Endodermal cell (in vitro differentiated cells): Measurements from ENCODE around the gene SAFB2. TPM values are rescaled to one million over a fixed set of nuclear protein-coding genes. Genes with fewer than 3 reads are reported as not detected.

ENCODE experiments used
- DNase-seq: peaks from one replicate; pipeline ENCODE4 v3.0.0-alpha.2; 2017
- H3K27ac ChIP-seq: 2 replicates; pipeline ENCODE4 v1.5.1; 2013; ENCODE audit warnings: mild to moderate bottlenecking, low read depth, low read length, moderate library complexity
- H3K27me3 ChIP-seq: 2 replicates; pipeline ENCODE4 v1.6.1; 2013; ENCODE audit warnings: mild to moderate bottlenecking, low read length, moderate library complexity; ENCODE audit not compliant: insufficient read depth, control insufficient read depth, poor library complexity, severe bottlenecking
- H3K36me3 ChIP-seq: 2 replicates; pipeline ENCODE4 v1.7.0; 2013; ENCODE audit warnings: mild to moderate bottlenecking, low read length, moderate library complexity; ENCODE audit not compliant: control insufficient read depth, insufficient read depth
- H3K4me1 ChIP-seq: one replicate; pipeline ENCODE4 v1.7.0; 2013; ENCODE audit warnings: low read length; ENCODE audit not compliant: control insufficient read depth, insufficient read depth
- H3K4me3 ChIP-seq: 2 replicates; pipeline ENCODE4 v1.5.1; 2013; ENCODE audit warnings: mild to moderate bottlenecking, low read length, moderate library complexity
- H3K9ac ChIP-seq: 2 replicates; pipeline ENCODE4 v1.6.1; 2013; ENCODE audit warnings: mild to moderate bottlenecking, low read length, moderate library complexity; ENCODE audit not compliant: poor library complexity, severe bottlenecking; ENCODE audit errors: extremely low read depth
- H3K9me3 ChIP-seq: 2 replicates; pipeline ENCODE4 v1.6.1; 2013; ENCODE audit warnings: mild to moderate bottlenecking, low read length, moderate library complexity; ENCODE audit not compliant: control insufficient read depth
- H3K27ac Mint-ChIP-seq: 2 replicates; pipeline ENCODE4 v1.8.0; 2020; ENCODE audit warnings: mixed read lengths
- H3K27me3 Mint-ChIP-seq: 2 replicates; pipeline ENCODE4 v1.8.0; 2021; ENCODE audit warnings: mild to moderate bottlenecking, mixed read lengths; ENCODE audit not compliant: insufficient read depth
- H3K36me3 Mint-ChIP-seq: 2 replicates; pipeline ENCODE4 v1.8.0; 2020; ENCODE audit warnings: low read depth, mixed read lengths
- H3K4me1 Mint-ChIP-seq: 2 replicates; pipeline ENCODE4 v1.8.0; 2020; ENCODE audit warnings: mixed read lengths
- H3K4me3 Mint-ChIP-seq: 2 replicates; pipeline ENCODE4 v1.8.0; 2020; ENCODE audit warnings: mild to moderate bottlenecking, moderate library complexity, mixed read lengths
- H3K9me3 Mint-ChIP-seq: 2 replicates; pipeline ENCODE4 v1.8.0; 2020; ENCODE audit warnings: mild to moderate bottlenecking, mixed read lengths
- CTCF ChIP-seq: fragments of 200-600 bp; sonication (generic); conservative IDR thresholded peaks from 2 replicates; pipeline ENCODE4 v1.5.0; 2021; ENCODE audit warnings: antibody characterized with exemption, mild to moderate bottlenecking
- WGBS, 2 experiments: methylation state at CpG; one replicate each; pipeline versions ENCODE4 v1.1.5 to v1.1.7; 2013; ENCODE audit warnings: missing lambda C conversion rate in 2 of 2, mixed read lengths in 1 of 2; ENCODE audit not compliant: insufficient coverage in 1 of 2, insufficient read length in 1 of 2; 5-methylcytosine and 5-hydroxymethylcytosine counted together
- total RNA-seq, 2 donors: library from RNA; stranded (reverse); fragmentation: NEBNext Ultra II Directional in 1 of 2; extraction: Animal tissue kit (Norgen Biotek cat#: 25700) in 1 of 2; gene quantifications; 2 replicates in 1 of 2; 3 replicates in 1 of 2; pipeline ENCODE4 v1.2.1, GENCODE V29; 2021

Gene SAFB2
- total RNA-seq, 2 donors from 2014 or later = 69.2 to 74.6 TPM

GRCh38 chr19:5580161-5580571 lies 42.4 kb downstream of the SAFB2 start:
- no peak for TF ChIP-seq CTCF
- H3K27ac Mint-ChIP-seq = peak overlapping the region; percentile 85
- no peaks in the 10 kb centered on the region for H3K4me1 ChIP-seq
- H3K9me3 ChIP-seq = no peaks in the 10 kb centered on the region
- no peak overlapping the region for H3K4me3 ChIP-seq
- no peak for DNase-seq
- peaks cover 3% of the 10 kb centered on the region for H3K36me3 ChIP-seq
- H3K27me3 Mint-ChIP-seq = no peaks in the 10 kb centered on the region
- peaks cover 6% of the 10 kb centered on the region for H3K36me3 Mint-ChIP-seq
- 60 to 64% methylated on average over 10 to 12 of the region's 12 CpGs for WGBS, 2 experiments
- no peaks in the 10 kb centered on the region for H3K9me3 Mint-ChIP-seq
- no peaks in the 10 kb centered on the region for H3K27me3 ChIP-seq
- peak overlapping the region; percentile 55 for H3K27ac ChIP-seq
- no peak overlapping the region for H3K4me3 Mint-ChIP-seq
- no peak overlapping the region for H3K9ac ChIP-seq
- peaks cover 11% of the 10 kb centered on the region for H3K4me1 Mint-ChIP-seq

- Histone ChIP-seq H3K27me3 (no peaks in the 10 kb centered on the region), H3K9ac (no peak overlapping the region), H3K27ac (peak overlapping the region; percentile 55), H3K9me3 (no peaks in the 10 kb centered on the region), H3K4me3 (no peak overlapping the region), H3K36me3 (peaks cover 3% of the 10 kb centered on the region), H3K4me1 (no peaks in the 10 kb centered on the region)
- Mint-ChIP-seq H3K4me1 (peaks cover 11% of the 10 kb centered on the region), H3K36me3 (peaks cover 6% of the 10 kb centered on the region), H3K27me3 (no peaks in the 10 kb centered on the region), H3K27ac (peak overlapping the region; percentile 85), H3K9me3 (no peaks in the 10 kb centered on the region), H3K4me3 (no peak overlapping the region)
- no peak for TF ChIP-seq CTCF
- DNase-seq = no peak
- 93 to 100% methylated on average over 6 to 7 of the region's 7 CpGs for WGBS, 2 experiments
These were observed 42.9 kb downstream of the SAFB2 start for GRCh38 chr19:5579697-5580096.

GRCh38 chr19:5579286-5579685 lies 43.3 kb downstream of the SAFB2 start:
- TF ChIP-seq CTCF = no peak
- H3K27me3 ChIP-seq = no peaks in the 10 kb centered on the region
- no peaks in the 10 kb centered on the region for H3K9me3 Mint-ChIP-seq
- H3K4me1 Mint-ChIP-seq = peaks cover 11% of the 10 kb centered on the region
- DNase-seq = no peak
- H3K36me3 ChIP-seq = peaks cover 3% of the 10 kb centered on the region
- no peak overlapping the region for H3K4me3 ChIP-seq
- H3K4me1 ChIP-seq = no peaks in the 10 kb centered on the region
- peaks cover 6% of the 10 kb centered on the region for H3K36me3 Mint-ChIP-seq
- 86 to 94% methylated on average over 3 to 6 of the region's 6 CpGs for WGBS, 2 experiments
- H3K27ac Mint-ChIP-seq = no peak overlapping the region
- no peaks in the 10 kb centered on the region for H3K27me3 Mint-ChIP-seq
- H3K9me3 ChIP-seq = no peaks in the 10 kb centered on the region
- H3K27ac ChIP-seq = no peak overlapping the region
- H3K4me3 Mint-ChIP-seq = no peak overlapping the region
- H3K9ac ChIP-seq = no peak overlapping the region
